HG03520 (cell line): ENCODE measurements around the gene IFT27.

ENCODE experiments used
- ATAC-seq: cut with Tn5 transposase; IDR thresholded peaks from one replicate; pipeline ENCODE4 v1.9.1; 2021; ENCODE audit warnings: mild to moderate bottlenecking, moderate library complexity; ENCODE audit not compliant: unreplicated experiment

Gene IFT27

GRCh38 chr22:36797374-36797773, 21.5 kb upstream of the IFT27 start:
- no peak for ATAC-seq

- ATAC-seq = no peak
Measured at GRCh38 chr22:36796552-36797175, 20.7 kb upstream of the IFT27 start.

GRCh38 chr22:36795633-36796032, 19.7 kb upstream of the IFT27 start:
- no peak for ATAC-seq

DNA sequence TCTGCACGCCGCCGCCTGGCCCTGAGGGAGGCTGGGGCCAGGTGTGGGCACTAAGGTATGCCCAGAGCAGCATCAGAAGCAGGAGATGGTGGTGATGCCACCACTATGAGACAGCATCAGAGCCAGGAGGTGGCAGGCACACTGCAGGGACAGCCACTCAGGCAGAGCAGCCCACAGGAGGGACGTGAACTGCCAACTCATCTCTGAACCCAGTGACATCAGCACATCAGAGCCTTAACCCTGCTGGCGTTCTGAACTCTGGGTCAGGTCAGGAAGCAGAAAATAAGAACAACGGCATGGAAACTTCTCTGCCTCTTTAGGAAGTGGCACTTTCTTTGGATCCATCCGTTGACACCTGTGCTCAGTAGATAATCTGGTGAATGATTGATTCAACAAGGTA, 14.7 kb upstream of the IFT27 start:
- ATAC-seq = no peak

DNA sequence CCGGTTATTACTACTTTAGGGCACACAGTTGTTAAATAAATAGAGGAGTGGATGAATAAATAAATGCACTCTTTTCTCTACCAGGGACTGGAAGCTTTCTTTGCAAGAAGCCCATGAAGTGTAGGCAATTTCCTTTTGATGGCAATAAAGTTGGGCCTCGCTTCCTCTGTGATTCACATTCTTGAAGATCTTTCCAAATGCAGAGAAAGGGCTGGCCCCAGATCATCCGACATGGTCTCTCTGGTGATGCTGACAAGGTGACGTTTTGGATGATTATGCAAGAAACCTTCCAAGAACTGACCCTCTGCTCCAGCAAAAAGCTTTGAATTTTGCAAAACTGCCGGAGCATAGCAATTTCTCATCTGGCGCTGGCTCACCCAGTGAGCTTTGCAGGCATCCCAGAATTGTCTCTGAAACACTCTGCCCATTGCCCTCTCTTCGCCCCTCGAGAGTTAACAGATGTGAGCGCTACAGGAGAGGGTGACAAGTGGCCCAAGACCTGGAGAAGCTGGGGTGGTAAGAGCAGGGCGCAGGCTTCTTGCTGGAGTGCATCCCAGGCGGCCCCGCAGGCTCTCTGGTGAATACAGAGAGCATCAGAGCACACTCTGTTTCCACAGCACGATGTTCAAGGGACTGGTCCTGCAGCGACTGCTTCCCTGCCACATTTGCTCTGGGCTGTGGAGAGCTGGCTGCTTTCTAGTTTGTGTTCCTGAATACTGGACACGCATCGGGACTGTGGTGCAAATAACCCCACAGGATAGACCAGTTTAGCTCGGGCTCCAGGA, 11.5 kb upstream of the IFT27 start:
- ATAC-seq = no peak

GRCh38 chr22:36783743-36784142, 7.8 kb upstream of the IFT27 start:
- ATAC-seq = no peak

DNA sequence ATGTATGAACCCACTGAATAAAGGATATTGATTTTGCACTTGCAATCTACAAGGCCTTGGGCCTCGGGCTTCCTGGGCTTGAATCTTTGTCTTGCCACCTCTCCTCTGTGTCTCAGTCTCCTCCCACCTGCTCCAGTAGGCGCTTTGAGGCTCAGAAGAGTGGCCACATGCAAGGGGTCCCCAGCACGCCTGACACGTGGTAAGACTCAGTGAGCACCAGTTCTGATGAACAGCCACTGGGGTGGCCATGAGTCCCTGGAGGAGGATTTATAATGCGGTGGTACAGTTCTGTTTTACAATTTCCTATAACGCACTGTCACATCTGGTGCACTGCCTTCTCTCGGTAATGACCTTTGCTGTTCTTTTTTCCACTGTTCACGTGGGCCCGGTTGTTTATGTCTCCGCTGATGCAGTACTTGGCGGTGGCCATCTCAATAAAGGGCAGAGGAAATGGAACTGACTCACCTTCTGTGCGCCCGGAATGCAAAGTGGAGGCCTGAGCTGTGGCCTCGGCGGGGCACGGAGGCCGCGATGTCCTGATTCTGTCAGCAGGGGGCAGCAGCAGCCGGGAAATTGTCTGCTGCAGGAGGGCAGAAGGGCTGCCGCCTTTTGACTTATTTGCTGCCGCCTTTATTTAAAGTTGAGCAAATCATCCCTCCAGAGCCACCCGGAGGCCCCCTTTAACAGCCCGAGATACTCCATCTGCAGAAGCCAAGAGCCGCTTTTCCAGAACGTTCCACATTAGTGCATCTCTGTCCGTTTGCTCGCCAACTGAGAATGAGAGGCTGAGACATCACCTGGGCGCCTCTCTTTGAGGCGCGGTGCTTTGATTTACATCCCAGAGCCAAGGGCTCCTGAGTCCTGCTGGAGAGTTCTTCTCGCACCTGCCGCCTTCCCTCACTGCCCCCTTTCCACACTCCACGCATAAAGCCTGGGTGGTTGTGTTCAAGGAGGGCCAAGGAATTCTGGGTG, 6.0 kb upstream of the IFT27 start:
- ATAC-seq = peak; percentile 77

DNA sequence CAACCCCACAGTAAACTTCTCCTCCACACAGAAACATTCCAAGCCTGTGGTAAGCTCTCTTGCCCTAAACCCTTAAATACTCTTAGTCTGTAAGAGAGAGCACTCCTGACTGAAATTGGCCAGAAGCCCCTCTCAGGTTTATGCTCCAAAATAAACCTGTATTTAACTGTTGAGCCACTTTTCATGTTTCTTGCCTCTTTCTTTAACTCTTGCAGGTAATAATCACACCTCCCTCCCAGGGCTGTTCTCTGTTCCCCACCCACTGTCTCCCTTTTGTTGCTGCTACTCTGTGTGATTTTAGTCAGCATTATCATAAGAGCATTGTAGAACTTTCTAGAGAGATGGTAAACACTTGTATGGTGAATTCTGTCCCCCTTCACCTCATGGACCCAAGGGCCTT, 2.1 kb upstream of the IFT27 start:
- no peak for ATAC-seq

- no peak for ATAC-seq
Measured at GRCh38 chr22:36776722-36777121, 803 bp upstream of the IFT27 start.

DNA sequence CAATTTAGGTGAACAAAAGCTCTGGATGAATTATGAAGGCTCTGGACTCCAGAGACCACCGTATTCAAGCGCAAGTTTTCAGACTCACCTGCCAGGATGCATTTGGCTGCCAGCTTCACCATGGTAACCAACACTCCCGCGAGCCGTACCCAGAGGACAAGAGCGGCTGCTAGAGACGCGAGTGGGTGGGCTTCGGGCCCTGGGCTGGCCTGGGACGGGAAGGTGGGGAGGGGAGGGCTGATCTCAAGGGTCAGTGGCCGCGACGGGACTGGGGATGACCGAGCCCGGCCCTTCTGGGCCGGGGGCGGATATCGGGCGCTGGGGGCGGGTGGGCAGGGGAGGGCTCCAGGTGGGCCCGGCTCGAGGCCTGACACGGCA, 344 bp downstream of the IFT27 start:
- ATAC-seq = peak; percentile 6

- no peak for ATAC-seq
Measured at GRCh38 chr22:36773935-36774334, 2.0 kb downstream of the IFT27 start.

DNA sequence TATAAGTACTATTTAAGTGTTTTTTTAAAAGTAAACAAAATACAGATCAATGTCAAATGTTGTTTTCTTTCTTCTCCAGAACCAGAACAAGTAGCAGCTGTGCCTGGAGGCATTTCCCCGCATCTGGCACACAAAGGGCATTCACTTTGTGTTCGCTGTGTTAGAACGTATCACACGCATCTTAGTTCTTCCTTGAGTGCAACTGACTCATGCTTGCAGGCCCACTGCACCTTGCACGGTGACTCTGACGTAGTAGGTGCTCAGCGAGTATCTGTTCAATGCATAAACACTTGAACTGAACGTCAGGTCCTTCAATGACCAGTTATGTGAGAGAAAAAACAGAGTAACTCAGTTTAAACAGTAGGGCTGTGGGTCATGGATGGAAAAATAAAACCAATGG, 3.5 kb downstream of the IFT27 start:
- ATAC-seq = no peak

GRCh38 chr22:36771356-36772063, 4.4 kb downstream of the IFT27 start:
- ATAC-seq = no peak

DNA sequence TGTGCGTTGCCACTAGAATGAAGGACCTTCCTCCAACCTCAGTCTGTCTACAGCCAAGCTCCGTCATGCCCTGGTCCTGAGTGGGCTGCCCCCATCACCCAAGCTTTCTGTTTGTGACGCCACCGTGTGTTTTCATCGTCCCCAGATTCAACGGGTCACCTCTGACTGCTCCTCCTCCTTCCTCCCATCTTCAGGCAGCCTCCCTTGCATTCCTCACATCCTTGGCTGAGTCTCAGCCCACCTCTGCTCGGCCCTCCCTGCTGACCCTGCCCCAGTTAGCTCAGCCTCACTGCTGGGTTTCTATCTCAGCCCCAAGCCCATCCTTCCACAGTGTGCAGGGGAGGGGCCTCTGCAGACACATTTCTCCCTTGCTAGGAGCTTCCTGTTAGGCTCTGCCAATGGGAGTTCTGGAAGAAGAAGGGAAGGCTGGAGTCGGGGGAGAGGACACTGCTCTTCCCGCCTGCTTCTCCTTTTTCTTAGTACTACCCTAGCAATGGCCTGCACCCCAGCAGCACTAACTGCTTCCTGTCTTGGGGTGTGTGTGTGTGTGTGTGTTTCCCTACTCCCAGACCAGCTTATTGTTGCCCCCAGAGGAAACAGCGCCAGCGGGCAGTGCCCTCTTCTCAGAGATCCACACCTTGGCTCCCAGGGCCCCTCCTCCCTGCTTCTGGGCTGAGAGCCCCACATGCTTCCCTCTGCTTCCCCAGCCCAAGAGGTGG, 5.2 kb downstream of the IFT27 start:
- no peak for ATAC-seq

DNA sequence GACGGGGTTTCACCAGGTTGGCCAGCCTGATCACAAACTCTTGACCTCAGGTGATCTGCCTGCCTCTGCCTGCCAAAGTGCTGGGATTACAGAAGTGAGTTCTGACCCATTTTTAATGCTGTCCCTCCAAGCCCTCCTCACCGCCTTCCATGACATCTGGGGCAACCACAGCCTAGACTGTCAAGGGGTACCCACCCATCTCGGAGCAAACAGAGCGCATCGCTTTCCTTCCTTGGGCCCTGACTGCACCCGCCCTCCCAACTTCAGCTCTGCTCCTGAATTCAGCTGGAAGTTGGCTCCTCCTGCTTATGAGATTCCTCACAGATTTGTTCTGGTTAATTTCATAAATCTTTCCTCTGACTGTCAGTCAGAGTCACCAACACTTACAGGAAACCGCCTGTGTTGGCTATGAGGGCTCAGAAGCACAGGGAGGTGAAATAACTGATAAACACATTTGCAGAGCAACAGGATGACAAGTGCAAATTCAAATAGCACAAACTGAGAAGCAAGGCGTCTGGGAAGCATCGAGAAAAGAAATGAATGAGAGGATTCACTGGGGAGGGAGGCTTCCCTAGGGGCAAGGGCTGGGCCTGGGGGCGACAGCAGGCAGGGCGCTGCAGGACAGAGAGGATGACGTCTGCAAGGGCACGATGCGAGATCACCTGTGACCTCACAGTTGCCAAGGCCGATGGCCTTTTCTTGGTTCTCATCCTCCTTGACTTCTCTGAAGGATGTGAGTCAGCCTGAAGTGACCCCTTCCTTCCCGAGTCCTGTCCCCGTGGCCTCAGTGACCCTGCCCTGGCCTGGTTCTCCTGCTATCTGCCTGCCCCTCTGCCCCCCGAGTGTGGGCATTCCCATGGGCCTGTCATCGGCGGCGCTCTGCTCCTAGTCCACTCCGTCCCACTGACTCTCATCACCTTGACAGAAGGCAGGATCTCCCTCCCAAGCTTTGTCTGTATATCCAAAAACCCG, 6.1 kb downstream of the IFT27 start:
- ATAC-seq = no peak

DNA sequence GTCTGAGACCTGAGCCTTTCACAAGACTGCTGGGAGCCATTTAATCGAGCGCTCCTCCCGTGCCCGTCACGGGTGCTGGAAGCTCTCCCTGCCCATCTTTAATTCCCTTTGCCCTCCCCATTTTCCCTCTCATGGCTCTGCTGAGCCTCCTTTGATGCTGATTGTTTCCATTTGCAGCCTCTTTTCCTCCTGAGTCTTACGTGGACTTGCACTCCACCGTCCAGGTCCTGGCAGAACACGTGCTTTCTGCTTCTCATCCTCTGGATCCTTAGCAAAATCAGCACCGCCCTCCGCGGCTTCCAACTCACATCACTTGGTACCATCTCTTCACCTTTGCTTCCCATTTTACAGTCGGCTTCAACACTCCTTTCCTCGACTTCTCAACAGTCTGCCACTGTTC, 7.3 kb downstream of the IFT27 start:
- no peak for ATAC-seq

DNA sequence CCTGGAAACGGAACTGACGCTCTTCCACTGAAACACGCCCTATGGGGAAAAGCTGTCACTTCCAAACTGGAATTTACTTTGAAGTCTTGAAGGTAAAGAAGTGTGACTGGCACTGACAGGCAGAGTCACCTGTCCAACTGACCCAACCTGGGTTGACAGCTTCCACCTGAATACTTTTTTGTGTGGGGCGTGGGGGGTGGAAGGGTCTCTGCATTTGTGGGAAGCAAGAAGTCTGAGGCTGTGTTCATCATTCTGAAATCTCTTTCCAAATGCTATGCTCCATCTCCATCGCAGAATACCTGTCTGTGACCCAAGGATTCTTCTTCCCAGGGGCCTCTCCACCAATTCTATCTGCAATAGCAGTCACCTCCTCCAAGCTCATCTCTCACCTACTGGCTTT, 7.8 kb downstream of the IFT27 start:
- no peak for ATAC-seq

DNA sequence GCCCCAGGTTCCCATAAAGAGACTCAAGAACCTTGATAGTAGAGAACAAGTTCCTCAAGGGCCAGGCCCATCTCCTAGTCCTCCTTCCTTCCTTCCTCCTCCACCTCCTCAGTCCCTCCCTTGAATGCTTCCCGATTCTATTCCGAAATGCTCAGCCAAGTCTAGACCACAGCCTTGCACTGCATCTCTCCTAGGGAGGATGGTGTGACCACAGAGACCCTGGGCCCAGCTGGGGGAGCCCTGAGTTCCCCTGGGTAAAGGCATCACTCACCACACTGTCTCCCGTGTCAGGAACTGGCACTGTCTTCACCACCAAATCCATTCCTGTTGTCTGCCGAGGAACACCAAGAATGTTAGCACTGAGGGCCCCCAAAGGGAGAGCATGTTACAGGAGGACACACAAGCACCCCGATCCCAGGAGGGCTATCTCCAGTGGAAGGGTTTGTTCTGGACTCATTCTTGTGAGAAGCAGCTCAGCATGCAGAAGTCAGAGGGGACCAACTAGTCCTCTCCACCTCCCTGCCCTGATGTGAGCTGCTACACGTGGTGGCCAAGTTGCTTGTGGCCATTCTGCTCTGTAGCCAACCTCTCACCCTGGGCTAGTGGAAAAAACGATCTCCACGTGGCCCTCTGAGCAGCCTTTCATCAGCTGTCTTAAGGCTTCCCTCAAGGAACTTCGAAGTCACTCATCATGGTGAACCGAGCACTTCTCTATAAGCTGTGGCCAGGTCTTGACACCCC, 8.7 kb downstream of the IFT27 start:
- ATAC-seq = no peak
